AG09309 (cell line): Measurements from ENCODE around the gene IGSF3.

Experiments
- DNase-seq: peaks from one replicate; pipeline ENCODE4 v3.0.0-alpha.2; 2010; ENCODE audit warnings: low read depth
- H3K4me3 ChIP-seq: 2 replicates; pipeline ENCODE4 v1.5.1; 2011; ENCODE audit warnings: mild to moderate bottlenecking, low read depth, low read length, moderate library complexity; ENCODE audit not compliant: control insufficient read depth
- CTCF ChIP-seq: IDR thresholded peaks from 2 replicates; pipeline ENCODE4 v1.5.1; 2011; ENCODE audit warnings: mild to moderate bottlenecking, low read depth, low read length, inconsistent platforms; ENCODE audit not compliant: insufficient read depth, control insufficient read depth; ENCODE audit errors: missing control alignments

The IGSF3 gene

GRCh38 chr1:116676291-116676690 lies 8.8 kb upstream of the IGSF3 start:
- no peak for TF ChIP-seq CTCF
- no peak for DNase-seq
- H3K4me3 ChIP-seq = no peak overlapping the region

GRCh38 chr1:116674751-116675150 lies 7.2 kb upstream of the IGSF3 start:
- no peak overlapping the region for H3K4me3 ChIP-seq
- DNase-seq = no peak
- TF ChIP-seq CTCF = no peak

- no peak overlapping the region for H3K4me3 ChIP-seq
- DNase-seq = no peak
- TF ChIP-seq CTCF = no peak
Measured at GRCh38 chr1:116674011-116674531, 6.5 kb upstream of the IGSF3 start.

- no peak overlapping the region for H3K4me3 ChIP-seq
- no peak for TF ChIP-seq CTCF
- DNase-seq = no peak
Measured at GRCh38 chr1:116671912-116672311, 4.4 kb upstream of the IGSF3 start.

GRCh38 chr1:116671072-116671760 lies 3.7 kb upstream of the IGSF3 start:
- no peak for TF ChIP-seq CTCF
- H3K4me3 ChIP-seq = no peak overlapping the region
- no peak for DNase-seq

- no peak for DNase-seq
- no peak overlapping the region for H3K4me3 ChIP-seq
- TF ChIP-seq CTCF = no peak
Measured at GRCh38 chr1:116668277-116668676, 744 bp upstream of the IGSF3 start.
